ENCODE measurements around the gene LAMC1.

The LAMC1 gene

GRCh38 chr1:183106166-183106565 is 82.9 kb downstream of the LAMC1 start:
- no peak overlapping the region for H3K4me3 ChIP-seq (ENCODE audit: low read length)
- TF ChIP-seq CTCF (IDR thresholded peaks at IDR 0.05; ENCODE audit: insufficient read depth, low read depth, low read length, missing control alignments): no peak
- no peak for DNase-seq (ENCODE audit: low read depth)

GRCh38 chr1:183106746-183107145 is 83.5 kb downstream of the LAMC1 start:
- no peak for TF ChIP-seq CTCF (IDR thresholded peaks at IDR 0.05; ENCODE audit: insufficient read depth, low read depth, low read length, missing control alignments)
- H3K4me3 ChIP-seq (ENCODE audit: low read length): no peak overlapping the region
- DNase-seq (ENCODE audit: low read depth): no peak

GRCh38 chr1:183110326-183110880 is 87.2 kb downstream of the LAMC1 start:
- no peak for TF ChIP-seq CTCF (IDR thresholded peaks at IDR 0.05; ENCODE audit: insufficient read depth, low read depth, low read length, missing control alignments)
- no peak overlapping the region for H3K4me3 ChIP-seq (ENCODE audit: low read length)
- no peak for DNase-seq (ENCODE audit: low read depth)

GRCh38 chr1:183114441-183114840 is 91.2 kb downstream of the LAMC1 start:
- TF ChIP-seq CTCF (IDR thresholded peaks at IDR 0.05; ENCODE audit: insufficient read depth, low read depth, low read length, missing control alignments): no peak
- H3K4me3 ChIP-seq (ENCODE audit: low read length): no peak overlapping the region
- DNase-seq (ENCODE audit: low read depth): no peak

- DNase-seq (ENCODE audit: low read depth): no peak
- no peak overlapping the region for H3K4me3 ChIP-seq (ENCODE audit: low read length)
- TF ChIP-seq CTCF (IDR thresholded peaks at IDR 0.05; ENCODE audit: insufficient read depth, low read depth, low read length, missing control alignments): no peak
These were observed 93.2 kb downstream of the LAMC1 start for GRCh38 chr1:183116416-183116815.

GRCh38 chr1:183121609-183122008 is 98.4 kb downstream of the LAMC1 start:
- no peak for TF ChIP-seq CTCF (IDR thresholded peaks at IDR 0.05; ENCODE audit: insufficient read depth, low read depth, low read length, missing control alignments)
- no peak overlapping the region for H3K4me3 ChIP-seq (ENCODE audit: low read length)
- no peak for DNase-seq (ENCODE audit: low read depth)

GRCh38 chr1:183124259-183124658 is 101.0 kb downstream of the LAMC1 start:
- no peak overlapping the region for H3K4me3 ChIP-seq (ENCODE audit: low read length)
- no peak for DNase-seq (ENCODE audit: low read depth)
- TF ChIP-seq CTCF (IDR thresholded peaks at IDR 0.05; ENCODE audit: insufficient read depth, low read depth, low read length, missing control alignments): no peak
